Parathyroid adenoma (tissue), 2 donors: ENCODE measurements around the gene ATG2A.

ENCODE experiments used
- H2AFZ ChIP-seq: fragments of 300-600 bp; sonication (generic); one replicate; pipeline ENCODE4 v1.7.0; 2017; ENCODE audit warnings: antibody characterized with exemption, mild to moderate bottlenecking
- H3K27ac ChIP-seq: fragments of 300-600 bp; sonication (generic); one replicate; pipeline ENCODE4 v1.7.0; 2017
- H3K27me3 ChIP-seq: fragments of 300-600 bp; sonication (generic); one replicate; pipeline ENCODE4 v1.7.0; 2017; ENCODE audit warnings: low read length; ENCODE audit not compliant: control insufficient read depth, insufficient read depth
- H3K36me3 ChIP-seq: fragments of 300-600 bp; sonication (generic); one replicate; pipeline ENCODE4 v1.7.0; 2017; ENCODE audit warnings: low read length; ENCODE audit not compliant: control insufficient read depth, insufficient read depth
- H3K4me1 ChIP-seq: fragments of 300-600 bp; sonication (generic); one replicate; pipeline ENCODE4 v1.7.0; 2017; ENCODE audit warnings: control low read depth
- H3K4me2 ChIP-seq: fragments of 300-600 bp; sonication (generic); one replicate; pipeline ENCODE4 v1.7.0; 2017; ENCODE audit warnings: low read length
- H3K4me3 ChIP-seq: fragments of 300-600 bp; sonication (generic); one replicate; pipeline ENCODE4 v1.7.0; 2017; ENCODE audit warnings: low read depth, low read length
- H3K79me2 ChIP-seq: fragments of 300-600 bp; sonication (generic); one replicate; pipeline ENCODE4 v1.7.0; 2017; ENCODE audit warnings: control low read depth
- H3K9ac ChIP-seq: fragments of 300-600 bp; sonication (generic); one replicate; pipeline ENCODE4 v1.7.0; 2017; ENCODE audit warnings: mild to moderate bottlenecking
- H3K9me3 ChIP-seq: fragments of 300-600 bp; sonication (generic); one replicate; pipeline ENCODE4 v1.7.0; 2017; ENCODE audit warnings: low read length; ENCODE audit not compliant: control insufficient read depth
- CTCF ChIP-seq: fragments of 300-600 bp; sonication (generic); IDR thresholded peaks from one replicate; pipeline ENCODE4 v1.7.0; 2017; ENCODE audit warnings: antibody characterized with exemption, mild to moderate bottlenecking
- donor health status: primary hyperparathyroidism.

ATG2A gene

GRCh38 chr11:64881476-64881875, 35.5 kb downstream of the ATG2A start:
- H2AFZ ChIP-seq = no peak overlapping the region
- H3K9ac ChIP-seq = no peak overlapping the region
- no peak for TF ChIP-seq CTCF
- no peak overlapping the region for H3K4me3 ChIP-seq
- no peaks in the 10 kb centered on the region for H3K79me2 ChIP-seq
- H3K9me3 ChIP-seq = no peaks in the 10 kb centered on the region
- peaks cover 3% of the 10 kb centered on the region for H3K4me1 ChIP-seq
- H3K27ac ChIP-seq = no peak overlapping the region
- H3K27me3 ChIP-seq = no peaks in the 10 kb centered on the region
- H3K36me3 ChIP-seq = no peaks in the 10 kb centered on the region
- no peak overlapping the region for H3K4me2 ChIP-seq

GRCh38 chr11:64880240-64881001, 36.6 kb downstream of the ATG2A start:
- Histone ChIP-seq H3K4me1 (peaks cover 6% of the 10 kb centered on the region), H3K79me2 (no peaks in the 10 kb centered on the region), H3K4me2 (no peak overlapping the region), H3K27me3 (no peaks in the 10 kb centered on the region), H3K4me3 (no peak overlapping the region), H3K9me3 (no peaks in the 10 kb centered on the region), H2AFZ (no peak overlapping the region), H3K27ac (peak overlapping the region; percentile 36), H3K36me3 (no peaks in the 10 kb centered on the region), H3K9ac (no peak overlapping the region)
- no peak for TF ChIP-seq CTCF

GRCh38 chr11:64879244-64879900, 37.6 kb downstream of the ATG2A start:
- H3K9me3 ChIP-seq = no peaks in the 10 kb centered on the region
- peaks cover 6% of the 10 kb centered on the region for H3K79me2 ChIP-seq
- no peaks in the 10 kb centered on the region for H3K27me3 ChIP-seq
- H2AFZ ChIP-seq = peak overlapping the region; percentile 83
- no peaks in the 10 kb centered on the region for H3K36me3 ChIP-seq
- H3K4me3 ChIP-seq = peak overlapping the region; percentile 84
- peaks cover 6% of the 10 kb centered on the region for H3K4me1 ChIP-seq
- TF ChIP-seq CTCF = no peak
- peak overlapping the region; percentile 86 for H3K4me2 ChIP-seq
- H3K27ac ChIP-seq = peak overlapping the region; percentile 87
- H3K9ac ChIP-seq = peak overlapping the region; percentile 28

- H3K27me3 ChIP-seq = no peaks in the 10 kb centered on the region
- no peaks in the 10 kb centered on the region for H3K36me3 ChIP-seq
- peak within 1 kb of the TSS; percentile 87 for H2AFZ ChIP-seq
- peaks cover 6% of the 10 kb centered on the region for H3K79me2 ChIP-seq
- peak; percentile 58 for TF ChIP-seq CTCF
- H3K4me3 ChIP-seq = peak within 1 kb of the TSS; percentile 84
- peaks cover 6% of the 10 kb centered on the region for H3K4me1 ChIP-seq
- H3K27ac ChIP-seq = peak within 1 kb of the TSS; percentile 87
- H3K4me2 ChIP-seq = peak within 1 kb of the TSS; percentile 92
- H3K9me3 ChIP-seq = no peaks in the 10 kb centered on the region
- peak within 1 kb of the TSS; percentile 28 for H3K9ac ChIP-seq
Observed at GRCh38 chr11:64878494-64879243, 38.3 kb downstream of the ATG2A start, which contains the start of gene EHD1. Gene EHD1, minus strand, starts transcription at chr11:64878621. Its CDS starts 157 bp downstream, at chr11:64878464.
